ENCODE results near the gene TNRC6C. TPM values are rescaled to one million over a fixed set of nuclear protein-coding genes. Genes with fewer than 3 reads are reported as not detected.

Gene TNRC6C
- total and polyA plus RNA-seq, 10 donors: 1.7 to 37.0 (median 18.3) TPM

DNA sequence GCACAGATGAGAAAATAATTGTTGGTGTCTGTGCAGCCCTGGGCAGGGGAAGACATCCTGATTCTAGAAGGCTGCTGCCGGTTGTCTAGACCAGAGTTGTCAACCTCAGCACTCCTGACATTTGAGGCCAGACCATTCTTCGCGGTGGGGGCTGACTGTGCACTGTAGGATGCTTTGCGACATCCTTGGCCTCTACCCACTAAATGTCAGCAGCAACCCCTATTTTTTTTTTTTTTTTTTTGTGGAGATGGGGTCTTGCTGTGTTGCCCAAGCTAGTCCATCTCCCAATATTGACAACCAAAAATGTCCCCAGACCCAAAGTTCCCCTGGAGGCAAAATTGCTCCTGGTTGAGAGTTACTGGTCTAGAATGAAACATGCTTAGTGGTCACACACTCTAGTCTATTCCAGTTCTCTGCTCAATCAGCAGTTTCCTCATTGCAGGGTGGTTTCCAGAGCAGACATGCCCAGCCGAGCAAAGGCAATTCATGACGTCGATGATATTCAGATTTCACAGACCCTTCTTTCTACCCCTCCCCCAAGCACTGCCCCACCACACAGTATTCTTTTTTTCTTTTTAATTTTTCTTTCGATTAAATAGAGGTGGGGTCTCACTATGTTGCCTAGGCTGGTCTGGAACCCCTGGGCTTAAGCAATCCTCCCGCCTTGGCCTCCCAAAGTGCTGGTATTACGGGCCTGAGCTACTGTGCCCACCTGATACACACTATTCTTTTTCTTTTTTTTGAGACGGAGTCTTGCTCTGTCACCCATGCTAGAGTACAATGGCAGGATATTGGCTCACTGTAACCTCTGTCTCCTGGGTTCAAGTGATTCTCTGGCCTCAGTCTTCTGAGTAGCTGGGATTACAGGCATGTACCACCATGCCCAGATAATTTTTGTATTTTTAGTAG lies 196.7 kb downstream of the TNRC6C start:
- H3K4me1 ChIP-seq: peaks cover 0 to 80% (median 46%) of the 10 kb centered on the region in 6 donors
- no peak for TF ChIP-seq CTCF (IDR thresholded peaks at IDR 0.05 in 8 of 11, conservative IDR thresholded peaks at IDR 0.05 in 3 of 11)
- TF ChIP-seq POLR2AphosphoS5 (IDR thresholded peaks at IDR 0.05): peak in 1 of 3 donors; percentile 43
- H3K36me3 ChIP-seq: no peaks in the 10 kb centered on the region
- H3K27me3 ChIP-seq (replicated peaks in 1 of 7): no peaks in the 10 kb centered on the region
- no peak for DNase-seq
- H3K4me3 ChIP-seq: no peak overlapping the region
- intact Hi-C loops (cut with DNase I; ENCODE audit: low total_unique reads): no loop called here
- WGBS, 5 donors: 48 to 57% (median 52%) methylated on average over 11 of the region's 11 CpGs
- H3K9me3 ChIP-seq: no peaks in the 10 kb centered on the region
- H3K27ac ChIP-seq: peak overlapping the region in 7 of 8 donors; percentile 57 to 84 (median 67)

Small RNA genes lying within 50 kb of the gene (small RNA-seq; reads per million reads assigned to genes)
- gene RNU1-80P (0 to 0.07 (median 0.03) reads per million in 4 donors), gene RNU6-625P (0 reads per million in 4 donors)

Other genes starting within 250 kb of the TNRC6C start
- gene TMC6, start 170.1 kb downstream of the TNRC6C start, total RNA-seq: 100 to 1,000 TPM; 169 to 425 (median 354) TPM
- gene TMC6, start 170.1 kb downstream of the TNRC6C start, polyA plus RNA-seq: 100 to 1,000 TPM; 132 to 269 (median 252) TPM
- gene TMC8, start 172.1 kb downstream of the TNRC6C start, total RNA-seq: 100 to 1,000 TPM; 116 to 222 (median 205) TPM
- 100 to 1,000 TPM; 103 to 191 (median 158) TPM for gene TMC8, start 172.1 kb downstream of the TNRC6C start, polyA plus RNA-seq
- 1 to 10 TPM in 2 of 7 donors, under 1 TPM in 2, not detected in 3; 0.19 to 3.0 (median 0.95) TPM for gene C17orf99, start 187.7 kb downstream of the TNRC6C start, total RNA-seq
- under 1 TPM in 2 of 3 donors, not detected in 1; 0.46 TPM for gene C17orf99, start 187.7 kb downstream of the TNRC6C start, polyA plus RNA-seq
- 100 to 1,000 TPM; 107 to 179 (median 137) TPM for gene SYNGR2, start 209.9 kb downstream of the TNRC6C start, total RNA-seq
- 100 to 1,000 TPM; 152 to 201 (median 170) TPM for gene SYNGR2, start 209.9 kb downstream of the TNRC6C start, polyA plus RNA-seq
- gene TK1, start 228.3 kb downstream of the TNRC6C start, total RNA-seq: 10 to 100 TPM in 5 of 7 donors, 1 to 10 TPM in 2; 3.7 to 18.7 (median 10.5) TPM
- gene TK1, start 228.3 kb downstream of the TNRC6C start, polyA plus RNA-seq: 10 to 100 TPM in 2 of 3 donors, 1 to 10 TPM in 1; 3.9 to 20.4 (median 19.8) TPM
- gene AFMID, start 228.7 kb downstream of the TNRC6C start, total RNA-seq: 10 to 100 TPM; 19.3 to 42.5 (median 27.0) TPM
- gene AFMID, start 228.7 kb downstream of the TNRC6C start, polyA plus RNA-seq: 10 to 100 TPM; 13.1 to 22.0 (median 14.1) TPM

Data from spleen (tissue), 11 donors.